GM12878 (cell line): ENCODE data around the gene KLF7. TPM values are rescaled to one million over a fixed set of nuclear protein-coding genes. Genes with fewer than 3 reads are reported as not detected.
A peak's percentile ranks its signal among the peaks of the same experiment; 100 is the strongest.

ENCODE experiments used
- BACH1 ChIP-seq: fragments of 450-650 bp; IDR thresholded peaks from 2 replicates; pipeline ENCODE4 v1.6.1; 2017; ENCODE audit warnings: mild to moderate bottlenecking, borderline replicate concordance
- BCL3 ChIP-seq: IDR thresholded peaks from 2 replicates; pipeline ENCODE4 v1.6.1; 2011; ENCODE audit warnings: borderline replicate concordance, low read depth, mild to moderate bottlenecking, moderate library complexity, low read length; ENCODE audit not compliant: insufficient read depth, poor library complexity, severe bottlenecking
- BMI1 ChIP-seq: fragments of 450-650 bp; IDR thresholded peaks from 2 replicates; pipeline ENCODE4 v1.6.1; 2016; ENCODE audit warnings: mild to moderate bottlenecking, moderate library complexity, borderline replicate concordance
- CBFB ChIP-seq: IDR thresholded peaks from 2 replicates; pipeline ENCODE4 v1.6.1; 2016; ENCODE audit warnings: antibody characterized with exemption, low read depth
- CHD4 ChIP-seq: fragments of 200-600 bp; sonication (generic); IDR thresholded peaks from 2 replicates; pipeline ENCODE4 v1.6.1; 2016; ENCODE audit warnings: mild to moderate bottlenecking
- CREB1 ChIP-seq: IDR thresholded peaks from 2 replicates; pipeline ENCODE4 v1.6.1; 2012; ENCODE audit warnings: low read depth, mild to moderate bottlenecking, inconsistent platforms
- E2F4 ChIP-seq: IDR thresholded peaks from 2 replicates; pipeline ENCODE4 v1.6.1; 2012; ENCODE audit warnings: low read depth, low read length, improper control_type of control experiment
- ETV6 ChIP-seq, 2 experiments: fragments of 450-650 bp in 1 of 2; IDR thresholded peaks in 1 of 2; conservative IDR thresholded peaks in 1 of 2; 2 replicates each; pipeline ENCODE4 v1.6.1; 2014; ENCODE audit warnings: antibody characterized with exemption in 1 of 2, borderline replicate concordance in 1 of 2, low read depth in 1 of 2, mild to moderate bottlenecking in 1 of 2, moderate library complexity in 1 of 2
- FOXK2 ChIP-seq: fragments of 450-650 bp; IDR thresholded peaks from 2 replicates; pipeline ENCODE4 v1.6.1; 2017; ENCODE audit warnings: mild to moderate bottlenecking, moderate library complexity
- FOXM1 ChIP-seq: IDR thresholded peaks from 2 replicates; pipeline ENCODE4 v1.6.1; 2012; ENCODE audit warnings: low read depth, mild to moderate bottlenecking, inconsistent platforms, low read length, moderate library complexity
- JUND ChIP-seq: IDR thresholded peaks from 2 replicates; pipeline ENCODE4 v1.6.1; 2012; ENCODE audit warnings: low read depth, mild to moderate bottlenecking, low read length, improper control_type of control experiment, moderate library complexity
- MLLT1 ChIP-seq: fragments of 450-650 bp; IDR thresholded peaks from 2 replicates; pipeline ENCODE4 v1.6.1; 2016; ENCODE audit warnings: mild to moderate bottlenecking
- PML ChIP-seq: IDR thresholded peaks from 2 replicates; pipeline ENCODE4 v1.6.1; 2012; ENCODE audit warnings: low read length, inconsistent platforms
- POLR2AphosphoS5 ChIP-seq: IDR thresholded peaks from 2 replicates; pipeline ENCODE4 v1.6.1; 2011; ENCODE audit warnings: mild to moderate bottlenecking, low read length, inconsistent platforms
- RELB ChIP-seq: fragments of 450-650 bp; IDR thresholded peaks from 2 replicates; pipeline ENCODE4 v1.6.1; 2017; ENCODE audit warnings: low read depth, mild to moderate bottlenecking, moderate library complexity
- SKIL ChIP-seq: fragments of 450-650 bp; IDR thresholded peaks from 2 replicates; pipeline ENCODE4 v1.6.1; 2017; ENCODE audit warnings: mild to moderate bottlenecking, low read depth, inconsistent platforms; ENCODE audit not compliant: poor library complexity, severe bottlenecking
- SMARCA5 ChIP-seq: fragments of 450-650 bp; IDR thresholded peaks from 2 replicates; pipeline ENCODE4 v1.6.1; 2017; ENCODE audit warnings: mild to moderate bottlenecking
- SREBF2 ChIP-seq: IDR thresholded peaks from 2 replicates; pipeline ENCODE4 v1.6.1; 2012; ENCODE audit warnings: mild to moderate bottlenecking, low read length
- SRF ChIP-seq, 2 experiments: IDR thresholded peaks; 2 replicates each; pipeline ENCODE4 v1.6.1; 2011; ENCODE audit warnings: low read depth in 2 of 2, low read length in 2 of 2, mild to moderate bottlenecking in 1 of 2, moderate library complexity in 1 of 2
- TAF1 ChIP-seq: IDR thresholded peaks from 2 replicates; pipeline ENCODE4 v1.6.1; 2011; ENCODE audit warnings: mild to moderate bottlenecking, low read depth, low read length, borderline replicate concordance
- ZBED1 ChIP-seq: IDR thresholded peaks from 2 replicates; pipeline ENCODE4 v1.6.1; 2016; ENCODE audit warnings: borderline replicate concordance
- polyA plus RNA-seq, 11 experiments: library from polyadenylated mRNA; depleted of rRNA in 4 of 11; unstranded in 6 of 11; stranded (reverse) in 5 of 11; fragments of >200 nt; fragmentation: Nextera tagmentation in 4 of 11; fragmentation: Illumina TruSeq in 1 of 11; extraction: Ambion mirVana in 4 of 11; extraction: Trizol in 1 of 11; gene quantifications; 1 replicate in 1 of 11; 2 replicates in 10 of 11; pipeline versions ENCODE4 v1.2.1 to v1.2.3, GENCODE V29; 2011 to 2016; ENCODE audit warnings: inconsistent platforms in 2 of 11, missing spikeins in 2 of 11, low read depth in 1 of 11
- total RNA-seq, 4 experiments: library from RNA; depleted of rRNA in 3 of 4; stranded (reverse); fragments of >200 nt in 3 of 4; fragmentation: Illumina TruSeq in 1 of 4; extraction: Trizol in 1 of 4; gene quantifications; 2 replicates each; pipeline versions ENCODE4 v1.2.1 to v1.2.3, GENCODE V29; 2013 to 2021

The KLF7 gene
- total and polyA plus RNA-seq, 10 of the 15 experiments (the other 5 are each of a cell fraction or from before 2014, with no cell fraction given): 2.4 to 24.8 (median 8.5) TPM

- TF ChIP-seq POLR2AphosphoS5 (peak; percentile 19; the same call in 1 of the 2 replicates), BCL3 (peak; percentile 37), CBFB (0 out of 2 replicates have a peak, but pooled peaks have one; percentile 10), BACH1 (no peak), SMARCA5 (0 out of 2 replicates have a peak, but pooled peaks have one; percentile 9), SREBF2 (no peak), ZBED1 (peak; percentile 25; the same call in 1 of the 2 replicates), CHD4 (no peak), ETV6 (conservative IDR thresholded peaks at IDR 0.05 in 1 of 2, IDR thresholded peaks at IDR 0.05 in 1 of 2; ENCODE audit: borderline replicate concordance in 1 of 2, low read depth in 1 of 2) (no peak), E2F4 (no peak), FOXM1 (0 out of 2 replicates have a peak, but pooled peaks have one; percentile 35), FOXK2 (no peak), RELB (0 out of 2 replicates have a peak, but pooled peaks have one; percentile 24), JUND (no peak), SRF (IDR thresholded peaks at IDR 0.05; ENCODE audit: low read depth in 2 of 2, low read length in 2 of 2) (0 out of 4 replicates have a peak, but pooled peaks of 1 of the 2 experiments have one; percentile 67), CREB1 (0 out of 2 replicates have a peak, but pooled peaks have one; percentile 19), PML (peak; percentile 63; the same call in 1 of the 2 replicates), MLLT1 (peak; percentile 21; the same call in 1 of the 2 replicates), TAF1 (no peak), BMI1 (no peak), SKIL (peak; percentile 41)
Measured at GRCh38 chr2:207167099-207167923, 1.6 kb upstream of the KLF7 start (continued).
